HEK293 (cell line): ENCODE results near the gene ABHD10.
"Not testable (repeated sequence)": the region's sequence is repeated elsewhere in the genome, so short reads cannot be mapped to it uniquely, and the experiment has no call there.

Source experiments
- CTCF ChIA-PET: fragments of 350-600 bp; formaldehyde crosslinking; extraction: SDS; loops from one replicate; lab custom pipeline; 2021; ENCODE audit warnings: antibody characterized with exemption; lab: Yijun Ruan, JAX
- POLR2A ChIA-PET: fragments of 300-600 bp; formaldehyde crosslinking; extraction: SDS; loops from one replicate; lab custom pipeline; 2020; ENCODE audit warnings: antibody characterized with exemption, inconsistent platforms; lab: Yijun Ruan, JAX
- H3K27ac ChIP-seq: fragments of 200-500 bp; sonication (Bioruptor generic); 2 replicates; pipeline ENCODE4 v1.5.1; 2014; ENCODE audit warnings: low read depth, low read length, control low read depth, inconsistent platforms; ENCODE audit errors: extremely low read depth
- H3K36me3 ChIP-seq, 2 experiments: fragments of 200-500 bp in 1 of 2; sonication (Bioruptor generic) in 1 of 2; 1 replicate in 1 of 2; 2 replicates in 1 of 2; pipeline ENCODE4 v1.5.1; 2014 to 2017; ENCODE audit warnings: inconsistent platforms in 2 of 2, low read length in 2 of 2; ENCODE audit not compliant: control insufficient read depth in 2 of 2, insufficient read depth in 1 of 2
- H3K4me1 ChIP-seq: fragments of 200-500 bp; sonication (Bioruptor generic); 2 replicates; pipeline ENCODE4 v1.5.1; 2014; ENCODE audit warnings: mild to moderate bottlenecking, low read length, inconsistent platforms; ENCODE audit not compliant: control insufficient read depth, insufficient read depth
- H3K4me3 ChIP-seq: 2 replicates; pipeline ENCODE4 v1.5.1; 2011; ENCODE audit warnings: low read depth, mild to moderate bottlenecking, control low read depth, low read length, moderate library complexity
- H3K9me3 ChIP-seq: fragments of 200-500 bp; sonication (Bioruptor generic); 2 replicates; pipeline ENCODE4 v1.5.1; 2014; ENCODE audit warnings: low read depth, low read length, inconsistent platforms; ENCODE audit not compliant: control insufficient read depth, insufficient read depth
- AEBP2 ChIP-seq: fragments of 450-650 bp; formaldehyde crosslinking; IDR thresholded peaks from 2 replicates; pipeline ENCODE4 v1.5.1; 2016; ENCODE audit warnings: missing biosample characterization, missing genetic modification characterization, borderline replicate concordance
- BCL11A ChIP-seq: fragments of 450-650 bp; formaldehyde crosslinking; IDR thresholded peaks from 2 replicates; pipeline ENCODE4 v1.5.1; 2016; ENCODE audit warnings: low read depth, missing biosample characterization, missing genetic modification characterization
- EGR2 ChIP-seq: fragments of 450-650 bp; formaldehyde crosslinking; IDR thresholded peaks from 2 replicates; pipeline ENCODE4 v1.5.1; 2016; ENCODE audit warnings: low read depth, missing biosample characterization, missing genetic modification characterization
- ELK4 ChIP-seq: IDR thresholded peaks from 2 replicates; pipeline ENCODE4 v1.6.1; 2011; ENCODE audit warnings: mild to moderate bottlenecking, low read depth, low read length, borderline replicate concordance
- KLF7 ChIP-seq: fragments of 450-650 bp; formaldehyde crosslinking; IDR thresholded peaks from 2 replicates; pipeline ENCODE4 v1.5.1; 2016; ENCODE audit warnings: missing biosample characterization, missing genetic modification characterization, borderline replicate concordance
- OVOL3 ChIP-seq: fragments of 450-650 bp; formaldehyde crosslinking; IDR thresholded peaks from 2 replicates; pipeline ENCODE4 v1.5.1; 2016; ENCODE audit warnings: missing biosample characterization, missing genetic modification characterization
- REPIN1 ChIP-seq: fragments of 450-650 bp; formaldehyde crosslinking; IDR thresholded peaks from 2 replicates; pipeline ENCODE4 v1.5.1; 2017; ENCODE audit warnings: missing biosample characterization, missing genetic modification characterization, low read depth
- TCF7L2 ChIP-seq: IDR thresholded peaks from 2 replicates; pipeline ENCODE4 v1.6.1; 2011; ENCODE audit warnings: low read depth, mild to moderate bottlenecking, inconsistent platforms, low read length, moderate library complexity, borderline replicate concordance
- ZBTB48 ChIP-seq: fragments of 450-650 bp; formaldehyde crosslinking; IDR thresholded peaks from 2 replicates; pipeline ENCODE4 v1.5.1; 2016; ENCODE audit warnings: missing biosample characterization, missing genetic modification characterization
- ZFP3 ChIP-seq: fragments of 450-650 bp; formaldehyde crosslinking; IDR thresholded peaks from 2 replicates; pipeline ENCODE4 v1.5.1; 2016; ENCODE audit warnings: low read depth, missing biosample characterization, missing genetic modification characterization
- ZNF18 ChIP-seq: fragments of 450-650 bp; formaldehyde crosslinking; IDR thresholded peaks from 2 replicates; pipeline ENCODE4 v1.5.1; 2016; ENCODE audit warnings: missing biosample characterization, missing genetic modification characterization
- ZNF211 ChIP-seq: fragments of 450-650 bp; formaldehyde crosslinking; IDR thresholded peaks from 2 replicates; pipeline ENCODE4 v1.5.1; 2016; ENCODE audit warnings: low read depth, missing biosample characterization, missing genetic modification characterization
- ZNF37A ChIP-seq: fragments of 450-650 bp; IDR thresholded peaks from 2 replicates; pipeline ENCODE4 v1.5.1; 2018; ENCODE audit warnings: missing biosample characterization, missing genetic modification characterization
- ZNF423 ChIP-seq: fragments of 450-650 bp; formaldehyde crosslinking; IDR thresholded peaks from 2 replicates; pipeline ENCODE4 v1.5.1; 2016; ENCODE audit warnings: missing biosample characterization, missing genetic modification characterization
- ZNF426 ChIP-seq: fragments of 450-650 bp; formaldehyde crosslinking; IDR thresholded peaks from 2 replicates; pipeline ENCODE4 v1.5.1; 2017; ENCODE audit warnings: missing biosample characterization, missing genetic modification characterization, mild to moderate bottlenecking, inconsistent platforms, moderate library complexity
- ZNF510 ChIP-seq: fragments of 450-650 bp; formaldehyde crosslinking; IDR thresholded peaks from 2 replicates; pipeline ENCODE4 v1.5.1; 2018; ENCODE audit warnings: mild to moderate bottlenecking, missing genetic modification characterization, missing biosample characterization; ENCODE audit not compliant: insufficient replicate concordance
- ZNF514 ChIP-seq: fragments of 450-650 bp; formaldehyde crosslinking; IDR thresholded peaks from 2 replicates; pipeline ENCODE4 v1.5.1; 2016; ENCODE audit warnings: missing biosample characterization, missing genetic modification characterization
- ZNF544 ChIP-seq: fragments of 450-650 bp; formaldehyde crosslinking; IDR thresholded peaks from 2 replicates; pipeline ENCODE4 v1.5.0; 2017; ENCODE audit warnings: missing biosample characterization, missing genetic modification characterization
- ZNF558 ChIP-seq: fragments of 450-650 bp; formaldehyde crosslinking; IDR thresholded peaks from 2 replicates; pipeline ENCODE4 v1.5.1; 2016; ENCODE audit warnings: missing biosample characterization, missing genetic modification characterization
- ZNF560 ChIP-seq: fragments of 450-650 bp; formaldehyde crosslinking; IDR thresholded peaks from 2 replicates; pipeline ENCODE4 v1.5.1; 2017; ENCODE audit warnings: missing biosample characterization, missing genetic modification characterization, borderline replicate concordance
- ZNF561 ChIP-seq: fragments of 450-650 bp; IDR thresholded peaks from 2 replicates; pipeline ENCODE4 v1.5.1; 2018; ENCODE audit warnings: missing biosample characterization, missing genetic modification characterization, borderline replicate concordance
- ZSCAN4 ChIP-seq: fragments of 450-650 bp; formaldehyde crosslinking; IDR thresholded peaks from 2 replicates; pipeline ENCODE4 v1.5.1; 2017; ENCODE audit warnings: missing biosample characterization, missing genetic modification characterization
- TF ChIP-seq, protein P1 (sequence below): fragments of 450-650 bp; formaldehyde crosslinking; IDR thresholded peaks from 2 replicates; pipeline ENCODE4 v1.5.1; 2016; ENCODE audit warnings: missing biosample characterization, missing genetic modification characterization, borderline replicate concordance
- TF ChIP-seq, protein P2 (sequence below): fragments of 450-650 bp; formaldehyde crosslinking; IDR thresholded peaks from 2 replicates; pipeline ENCODE4 v1.5.1; 2016; ENCODE audit warnings: missing biosample characterization, missing genetic modification characterization

Gene ABHD10

GRCh38 chr3:112034436-112034835, 55.6 kb downstream of the ABHD10 start, which contains the start of gene TMPRSS7:
TMPRSS7 (plus strand) TSS chr3:112034736; CDS start chr3:112034846, 110 bp downstream.
- Histone ChIP-seq H3K36me3 (no peaks in the 10 kb centered on the region), H3K27ac (no peak within 1 kb of the TSS), H3K4me1 (no peaks in the 10 kb centered on the region), H3K4me3 (no peak within 1 kb of the TSS), H3K9me3 (no peaks in the 10 kb centered on the region)
- ChIA-PET CTCF (interaction anchor here (0.9 kb wide), 1 partner anchor 9 kb away, joined by 4 read pairs; no protein-coding TSS in a partner anchor), POLR2A (no interaction called here)
- TF ChIP-seq ZFP3 (tag by site-specific recombination) (no peak), ZNF561 (no peak), ZBTB48 (tag by site-specific recombination) (no peak), ZSCAN4 (tag by site-specific recombination) (no peak), KLF7 (tag by site-specific recombination) (no peak), ZNF558 (no peak), REPIN1 (tag by site-specific recombination) (no peak), ZNF560 (no peak), ZNF37A (tag by site-specific recombination) (no peak), ZNF510 (tag by site-specific recombination) (no peak)
- TF ChIP-seq, protein P1, sequence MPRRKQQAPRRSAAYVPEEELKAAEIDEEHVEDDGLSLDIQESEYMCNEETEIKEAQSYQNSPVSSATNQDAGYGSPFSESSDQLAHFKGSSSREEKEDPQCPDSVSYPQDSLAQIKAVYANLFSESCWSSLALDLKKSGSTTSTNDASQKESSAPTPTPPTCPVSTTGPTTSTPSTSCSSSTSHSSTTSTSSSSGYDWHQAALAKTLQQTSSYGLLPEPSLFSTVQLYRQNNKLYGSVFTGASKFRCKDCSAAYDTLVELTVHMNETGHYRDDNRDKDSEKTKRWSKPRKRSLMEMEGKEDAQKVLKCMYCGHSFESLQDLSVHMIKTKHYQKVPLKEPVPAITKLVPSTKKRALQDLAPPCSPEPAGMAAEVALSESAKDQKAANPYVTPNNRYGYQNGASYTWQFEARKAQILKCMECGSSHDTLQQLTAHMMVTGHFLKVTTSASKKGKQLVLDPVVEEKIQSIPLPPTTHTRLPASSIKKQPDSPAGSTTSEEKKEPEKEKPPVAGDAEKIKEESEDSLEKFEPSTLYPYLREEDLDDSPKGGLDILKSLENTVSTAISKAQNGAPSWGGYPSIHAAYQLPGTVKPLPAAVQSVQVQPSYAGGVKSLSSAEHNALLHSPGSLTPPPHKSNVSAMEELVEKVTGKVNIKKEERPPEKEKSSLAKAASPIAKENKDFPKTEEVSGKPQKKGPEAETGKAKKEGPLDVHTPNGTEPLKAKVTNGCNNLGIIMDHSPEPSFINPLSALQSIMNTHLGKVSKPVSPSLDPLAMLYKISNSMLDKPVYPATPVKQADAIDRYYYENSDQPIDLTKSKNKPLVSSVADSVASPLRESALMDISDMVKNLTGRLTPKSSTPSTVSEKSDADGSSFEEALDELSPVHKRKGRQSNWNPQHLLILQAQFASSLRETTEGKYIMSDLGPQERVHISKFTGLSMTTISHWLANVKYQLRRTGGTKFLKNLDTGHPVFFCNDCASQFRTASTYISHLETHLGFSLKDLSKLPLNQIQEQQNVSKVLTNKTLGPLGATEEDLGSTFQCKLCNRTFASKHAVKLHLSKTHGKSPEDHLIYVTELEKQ (tag by site-specific recombination): no peak

- H3K9me3 ChIP-seq: no peaks in the 10 kb centered on the region
- H3K4me3 ChIP-seq: no peak overlapping the region
- no peak for TF ChIP-seq TCF7L2
- no peak for TF ChIP-seq ELK4
- TF ChIP-seq ZNF211 (tag by site-specific recombination): no peak
- TF ChIP-seq ZNF18 (tag by site-specific recombination): no peak
- no peak for TF ChIP-seq ZNF426
- no peak for TF ChIP-seq ZNF514
- TF ChIP-seq ZNF544: no peak
- TF ChIP-seq ZNF423 (tag by site-specific recombination): no peak
- no peak for TF ChIP-seq EGR2 (tag by site-specific recombination)
- TF ChIP-seq OVOL3: no peak
- TF ChIP-seq, protein P2, sequence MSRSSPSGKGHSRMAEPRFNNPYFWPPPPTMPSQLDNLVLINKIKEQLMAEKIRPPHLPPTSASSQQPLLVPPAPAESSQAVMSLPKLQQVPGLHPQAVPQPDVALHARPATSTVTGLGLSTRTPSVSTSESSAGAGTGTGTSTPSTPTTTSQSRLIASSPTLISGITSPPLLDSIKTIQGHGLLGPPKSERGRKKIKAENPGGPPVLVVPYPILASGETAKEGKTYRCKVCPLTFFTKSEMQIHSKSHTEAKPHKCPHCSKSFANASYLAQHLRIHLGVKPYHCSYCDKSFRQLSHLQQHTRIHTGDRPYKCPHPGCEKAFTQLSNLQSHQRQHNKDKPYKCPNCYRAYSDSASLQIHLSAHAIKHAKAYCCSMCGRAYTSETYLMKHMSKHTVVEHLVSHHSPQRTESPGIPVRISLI (tag by site-specific recombination): no peak
- TF ChIP-seq BCL11A (tag by site-specific recombination): no peak
- TF ChIP-seq AEBP2 (tag by site-specific recombination): no peak
- TF ChIP-seq, all 188 proteins: peak for 0
- ChIA-PET CTCF (interaction anchor here (0.6 to 0.9 kb wide), 2 partner anchors 8 to 53 kb away, joined by 3 to 4 read pairs; no protein-coding TSS in a partner anchor), POLR2A (no interaction called here)
- Histone ChIP-seq H3K27ac (no peak overlapping the region), H3K4me1 (no peaks in the 10 kb centered on the region), H3K36me3 (no peaks in the 10 kb centered on the region)
Measured at GRCh38 chr3:112035241-112035640, 56.4 kb downstream of the ABHD10 start.

DNA sequence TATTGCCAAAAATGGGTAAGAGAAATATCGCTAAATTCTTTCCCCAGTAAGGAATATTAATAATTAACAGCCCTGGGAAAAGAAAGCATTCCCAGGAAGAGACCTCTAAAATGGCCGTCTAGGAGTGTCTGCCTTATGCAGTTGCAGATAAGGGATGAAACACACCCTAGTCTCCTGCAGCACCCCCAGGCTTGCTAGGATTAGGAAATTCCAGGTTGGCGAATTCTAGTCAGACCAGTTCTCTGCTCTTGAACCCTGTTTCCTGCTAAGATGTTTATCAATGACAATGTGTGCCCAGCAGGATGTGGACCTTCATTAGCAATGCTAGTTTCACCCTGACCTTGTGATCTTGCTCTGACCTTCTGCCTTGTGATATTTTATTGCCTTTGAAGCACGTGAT, 58.4 kb downstream of the ABHD10 start:
- H3K9me3 ChIP-seq, H3K36me3 ChIP-seq, CTCF ChIA-PET, H3K27ac ChIP-seq, POLR2A ChIA-PET, H3K4me1 ChIP-seq, H3K4me3 ChIP-seq: not testable (repeated sequence)
